ENCODE measurements around the gene RTP5.

The RTP5 gene

GRCh38 chr2:241857572-241858121, 11.9 kb upstream of the RTP5 start:
- no peak for DNase-seq (ENCODE audit: low read depth in 3 of 3)

DNA sequence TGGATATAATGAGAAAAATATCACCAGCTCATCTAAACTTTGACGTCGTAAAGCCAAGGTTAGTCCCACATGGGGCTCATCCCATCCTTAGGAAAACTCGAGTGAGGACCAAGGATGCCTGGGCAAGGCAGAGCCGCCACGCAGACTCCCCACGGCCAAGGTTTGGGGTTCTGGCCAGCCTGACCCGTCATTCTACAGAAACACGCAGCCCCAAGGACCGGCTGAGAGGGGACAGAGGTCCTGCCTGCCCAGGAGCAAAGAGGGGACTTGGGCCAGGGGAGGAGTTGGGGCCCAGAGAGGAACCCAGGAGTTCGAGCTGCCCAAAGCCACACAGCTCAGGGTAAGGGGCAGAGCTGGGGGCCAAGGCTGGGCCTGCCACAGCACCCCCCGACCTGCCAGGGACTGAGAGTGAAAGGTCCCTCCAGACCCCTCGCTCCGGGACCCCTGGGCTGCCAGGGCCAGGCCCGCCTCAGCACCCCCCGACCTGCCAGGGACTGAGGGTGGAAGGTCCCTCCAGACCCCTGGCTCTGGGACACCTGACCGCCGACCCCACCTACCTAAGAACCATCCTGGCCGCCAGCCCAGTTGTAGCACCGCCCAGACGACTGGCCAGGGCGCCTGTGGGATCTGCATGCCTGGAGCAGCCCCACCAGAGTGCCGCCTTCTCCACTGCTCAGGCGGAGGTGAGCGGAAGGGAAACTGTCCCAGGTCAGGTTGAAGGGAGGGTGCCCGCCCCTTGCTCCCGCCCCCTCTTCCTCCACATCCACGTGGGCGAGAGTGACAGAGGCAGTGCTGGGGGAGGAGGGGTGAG, 11.1 kb upstream of the RTP5 start, which contains the start of gene PDCD1:
Gene PDCD1, minus strand, starts transcription at position 689 of the 811 bp plus-strand sequence. Its CDS starts 56 bp downstream, at position 633.
- DNase-seq (ENCODE audit: low read depth in 3 of 3): peak; percentile 47 to 79 (median 59)

GRCh38 chr2:241859017-241859435, 10.5 kb upstream of the RTP5 start:
- DNase-seq (ENCODE audit: low read depth in 3 of 3): no peak

GRCh38 chr2:241859436-241860183, 9.9 kb upstream of the RTP5 start:
- DNase-seq (ENCODE audit: low read depth in 3 of 3): peak in 2 of 3 donors; percentile 52 to 69

DNA sequence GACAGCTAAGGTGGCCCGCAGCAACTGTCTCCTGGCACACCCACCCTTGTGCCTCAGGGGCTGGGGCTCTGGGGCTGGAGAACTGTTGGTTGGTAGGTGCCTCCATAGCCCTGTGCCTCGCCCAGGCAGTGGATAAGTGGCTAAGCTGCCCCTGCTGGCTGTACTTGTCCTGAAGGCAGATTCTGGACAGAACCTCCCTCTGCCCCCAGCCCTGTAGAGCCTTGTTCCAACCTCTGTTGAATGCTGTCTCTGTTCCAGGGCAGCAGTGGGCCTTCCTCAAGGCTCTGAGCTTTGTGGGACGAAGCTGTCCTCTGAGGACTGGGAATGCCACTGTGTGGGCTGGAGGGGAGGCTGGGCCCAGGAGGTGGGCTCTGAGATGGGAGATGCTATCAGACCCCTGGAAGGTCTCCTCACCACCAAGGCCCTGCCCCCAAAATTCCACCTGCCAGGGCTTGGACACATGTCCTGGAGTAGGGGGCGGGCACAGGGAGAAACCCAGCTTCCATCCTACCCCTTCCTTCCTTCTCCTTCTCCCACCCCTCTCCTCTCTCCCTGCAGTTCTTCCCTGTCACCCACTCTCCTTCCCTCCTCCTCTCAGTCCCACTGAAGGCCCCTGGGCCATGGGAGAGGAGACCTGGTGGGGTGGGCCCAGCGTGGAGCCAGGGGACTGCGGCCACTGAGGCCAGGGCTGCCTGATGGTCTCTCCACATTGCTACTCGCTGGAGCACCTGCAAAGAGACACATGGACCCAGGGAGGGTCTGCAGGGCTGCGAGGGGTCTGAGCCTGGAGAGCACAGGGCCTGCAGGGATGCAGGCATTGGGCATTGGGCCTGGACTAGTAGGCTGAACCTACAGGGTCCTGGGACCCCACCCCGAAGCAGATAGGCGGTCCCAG, 9.1 kb upstream of the RTP5 start:
- DNase-seq (ENCODE audit: low read depth in 3 of 3): no peak

DNA sequence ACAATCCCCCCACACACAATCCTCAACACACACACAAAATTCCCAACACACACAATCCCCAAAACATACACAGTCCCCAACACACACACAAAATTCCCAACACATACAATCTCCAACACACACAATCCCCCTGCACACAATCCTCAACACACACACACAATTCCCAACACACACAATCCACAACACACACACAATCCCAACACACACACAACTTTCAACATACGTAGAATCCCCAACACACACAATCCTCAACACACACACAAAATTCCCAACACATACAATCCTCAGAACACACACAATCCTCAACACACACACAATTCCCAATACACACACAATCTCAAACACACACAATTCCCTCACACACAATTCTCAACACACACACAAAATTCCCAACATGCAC, 8.3 kb upstream of the RTP5 start:
- no peak for DNase-seq (ENCODE audit: low read depth in 3 of 3)

DNA sequence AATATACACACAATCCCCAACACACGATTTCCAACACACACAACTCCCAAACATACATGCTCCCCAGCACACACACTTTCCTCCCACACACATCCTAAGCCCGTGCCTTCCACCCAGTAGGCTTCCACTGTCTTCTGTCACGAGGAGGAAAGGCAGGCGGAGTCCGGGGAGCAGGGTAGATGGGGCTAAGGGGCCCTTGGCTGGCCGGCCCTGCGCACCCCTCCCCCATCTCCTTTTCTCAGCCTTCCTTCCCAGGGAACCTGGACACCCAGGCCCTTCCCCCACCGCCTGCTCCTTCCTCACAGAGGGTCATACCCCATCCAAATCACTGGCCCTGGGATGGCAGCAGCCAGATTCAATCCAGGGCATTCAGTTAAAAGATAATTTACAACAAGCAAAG, 7.4 kb upstream of the RTP5 start:
- no peak for DNase-seq (ENCODE audit: low read depth in 3 of 3)

DNA sequence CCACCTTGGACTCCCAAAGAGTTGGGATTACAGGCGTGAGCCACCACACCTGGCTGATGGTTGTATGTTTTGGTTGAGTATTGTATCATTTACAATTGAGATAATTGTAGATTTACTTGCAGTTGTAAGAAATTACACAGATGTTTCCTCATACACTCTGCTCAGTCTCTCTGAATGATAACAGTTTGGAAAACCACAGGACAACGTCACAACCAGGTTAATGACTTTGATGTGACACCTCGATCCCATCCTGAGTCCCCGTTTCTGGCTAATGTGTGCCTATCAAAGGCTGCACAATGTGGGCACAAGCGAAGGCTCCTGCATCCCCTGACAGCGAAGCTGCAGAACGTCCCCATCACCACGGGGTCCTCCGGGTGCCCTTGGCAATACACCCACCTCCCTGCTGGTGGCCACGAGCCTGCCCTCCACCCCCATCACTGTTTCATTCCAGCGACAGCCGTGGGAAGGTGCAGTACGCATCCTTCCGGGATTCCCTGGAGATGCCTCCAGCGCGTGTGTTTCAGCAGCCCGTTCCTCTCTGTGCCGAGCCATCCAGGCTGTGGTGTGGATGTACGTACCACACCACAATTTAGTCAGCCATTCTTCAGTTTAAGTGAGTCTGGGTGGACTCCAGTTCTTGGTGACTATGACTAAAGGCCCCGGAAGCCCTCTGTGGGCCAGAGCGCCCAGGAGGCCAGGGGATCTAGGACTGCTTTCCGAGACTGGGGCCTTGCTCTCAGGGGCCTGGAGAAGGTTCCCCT, 6.6 kb upstream of the RTP5 start:
- no peak for DNase-seq (ENCODE audit: low read depth in 3 of 3)

DNA sequence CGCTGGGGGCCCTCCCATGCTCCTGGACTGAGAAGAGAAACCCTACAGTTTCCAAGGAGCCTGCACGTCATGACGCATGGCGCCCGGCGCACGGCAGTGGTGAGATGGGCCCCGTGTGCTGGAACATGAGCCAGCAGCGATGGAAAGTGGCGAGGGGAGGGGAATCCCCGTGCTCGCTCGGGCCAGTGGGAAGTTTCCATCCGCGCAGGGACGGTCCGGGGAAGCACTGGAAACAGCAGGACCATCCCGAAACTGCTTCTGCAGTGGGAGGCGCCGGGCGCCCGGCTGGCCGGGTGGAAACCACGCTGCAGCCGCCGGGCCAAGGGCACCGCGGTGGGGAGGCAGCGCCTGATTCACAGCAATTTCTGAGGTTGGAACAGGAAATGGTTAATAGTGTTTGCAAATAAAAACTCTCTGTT, 6.0 kb upstream of the RTP5 start:
- DNase-seq (ENCODE audit: low read depth in 3 of 3): peak in 2 of 3 donors; percentile 62 to 65

GRCh38 chr2:241864168-241864849, 5.2 kb upstream of the RTP5 start:
- DNase-seq (ENCODE audit: low read depth in 3 of 3): no peak

DNA sequence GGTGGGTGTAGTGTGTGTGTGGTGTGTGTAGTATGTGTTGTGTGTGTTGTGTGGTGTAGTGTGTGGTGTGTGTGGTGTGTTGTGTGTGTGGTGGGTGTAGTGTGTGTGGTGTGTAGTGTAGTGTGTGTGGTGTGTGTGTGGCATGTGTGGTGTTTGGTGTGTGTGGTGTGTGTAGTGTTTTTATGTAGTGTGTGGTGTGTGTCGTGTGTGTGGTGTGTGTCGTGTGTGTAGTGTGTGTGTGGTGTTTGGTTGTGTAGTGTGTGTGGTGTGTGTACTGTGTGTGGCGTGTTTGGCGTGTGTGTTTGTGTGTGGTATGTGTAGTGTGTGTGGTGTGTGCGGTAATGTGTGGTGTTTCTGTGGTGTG, 4.7 kb upstream of the RTP5 start:
- no peak for DNase-seq (ENCODE audit: low read depth in 3 of 3)

DNA sequence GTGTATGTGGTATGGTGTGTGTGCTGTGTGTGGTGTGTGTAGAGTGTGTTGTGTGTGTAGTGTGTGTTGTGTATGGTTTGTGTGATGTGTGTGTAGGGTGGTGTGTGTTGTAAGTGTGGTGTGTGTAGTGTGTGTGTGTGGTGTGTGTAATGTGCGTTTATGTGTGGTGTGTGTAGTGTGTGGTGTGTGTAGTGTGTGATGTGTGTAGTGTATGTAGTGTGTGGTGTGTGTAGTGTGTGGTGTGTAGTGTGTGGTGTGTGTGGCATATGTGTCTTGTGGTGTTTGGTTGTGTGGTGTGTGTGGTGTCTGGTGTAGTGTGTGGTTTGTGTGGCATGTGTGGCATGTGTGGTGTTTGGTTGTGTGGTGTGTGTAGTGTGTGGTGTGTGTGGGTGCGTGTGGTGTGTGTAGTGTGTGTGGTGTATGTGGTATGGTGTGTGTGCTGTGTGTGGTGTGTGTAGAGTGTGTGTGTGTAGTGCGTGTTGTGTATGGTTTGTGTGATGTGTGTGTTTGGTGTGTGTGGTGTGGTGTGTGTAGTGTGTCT, 4.0 kb upstream of the RTP5 start:
- DNase-seq (ENCODE audit: low read depth in 3 of 3): no peak

DNA sequence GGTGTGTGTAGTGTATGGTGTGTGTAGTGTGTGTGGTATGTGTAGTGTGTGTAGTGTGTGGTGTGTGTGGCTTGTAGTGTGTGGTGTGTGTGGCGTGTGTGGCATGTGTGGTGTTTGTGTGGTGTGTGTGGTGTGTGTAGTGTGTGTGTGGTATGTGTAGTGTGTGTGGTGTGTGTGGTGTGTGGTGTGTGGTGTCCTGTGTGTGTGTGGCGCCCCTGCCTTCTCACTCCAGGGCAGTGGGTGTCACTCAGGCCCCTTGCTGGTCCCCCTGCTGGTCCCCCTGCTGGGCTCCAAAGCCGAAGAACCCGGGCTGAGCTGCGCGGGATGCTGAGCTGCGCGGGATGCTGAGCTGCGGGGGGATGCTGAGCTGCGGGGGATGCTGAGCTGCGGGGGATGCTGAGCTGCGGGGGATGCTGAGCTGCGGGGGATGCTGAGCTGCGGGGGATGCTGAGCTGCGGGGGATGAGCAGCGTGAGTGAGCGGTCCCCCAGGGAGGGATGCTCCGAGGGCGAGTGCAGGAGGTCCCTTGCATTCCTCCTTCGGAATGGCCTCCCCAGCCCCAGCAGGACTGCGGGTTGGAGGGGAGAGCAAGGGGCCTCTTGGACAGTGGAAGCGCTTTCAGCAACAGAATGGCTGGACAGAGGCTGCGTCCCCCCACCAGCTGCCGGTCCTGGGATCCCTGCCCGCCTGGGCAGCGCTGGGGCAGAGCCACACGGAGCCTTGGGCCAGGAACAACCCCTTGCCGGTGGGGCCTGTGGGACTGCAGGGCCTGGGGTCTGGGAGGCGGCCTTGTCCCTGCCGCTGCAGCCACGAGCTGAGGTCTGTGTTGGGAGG, 3.4 kb upstream of the RTP5 start:
- no peak for DNase-seq (ENCODE audit: low read depth in 3 of 3)

DNA sequence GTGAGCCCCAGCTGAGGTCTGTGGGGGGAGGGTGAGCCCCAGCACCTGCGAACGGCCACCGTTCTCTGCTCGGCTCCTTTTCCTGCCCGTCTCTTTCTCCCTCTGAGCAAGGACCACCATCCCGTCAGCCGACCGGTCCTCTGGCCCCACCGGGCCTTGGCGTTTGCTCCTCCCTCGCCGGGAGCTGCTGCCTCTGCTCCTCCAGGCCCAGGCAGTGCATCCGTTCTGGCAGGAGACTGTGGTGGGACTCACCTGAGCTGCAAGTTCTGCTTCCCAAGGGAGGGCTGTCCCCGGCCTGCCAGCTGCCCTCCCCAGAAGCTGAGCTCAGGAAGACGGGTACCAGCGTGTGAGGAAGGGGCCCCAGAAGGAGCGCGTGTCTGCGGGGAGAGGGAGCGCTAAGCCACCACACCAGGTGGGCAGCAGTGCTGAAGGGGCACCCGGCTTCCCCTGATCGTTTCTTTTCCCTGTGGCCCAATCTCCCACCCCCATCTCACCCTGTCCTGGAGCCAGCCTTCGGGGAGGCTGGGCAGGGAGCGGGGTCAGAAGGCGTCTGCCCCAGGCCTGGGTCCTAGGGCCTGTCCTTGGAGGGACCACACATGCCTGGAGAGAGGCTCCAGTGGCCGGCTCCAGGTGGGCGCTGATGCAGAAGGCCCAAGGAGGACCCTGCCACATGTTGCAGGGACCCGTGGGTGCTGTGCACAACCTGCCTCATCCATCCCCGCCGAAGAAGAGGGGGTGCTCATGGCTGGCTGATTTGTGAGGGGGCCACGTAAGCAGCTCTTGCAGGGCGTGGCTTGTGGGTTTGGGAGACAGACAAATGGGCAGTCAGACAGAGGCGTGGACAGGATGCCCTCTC, 2.5 kb upstream of the RTP5 start:
- no peak for DNase-seq (ENCODE audit: low read depth in 3 of 3)

DNA sequence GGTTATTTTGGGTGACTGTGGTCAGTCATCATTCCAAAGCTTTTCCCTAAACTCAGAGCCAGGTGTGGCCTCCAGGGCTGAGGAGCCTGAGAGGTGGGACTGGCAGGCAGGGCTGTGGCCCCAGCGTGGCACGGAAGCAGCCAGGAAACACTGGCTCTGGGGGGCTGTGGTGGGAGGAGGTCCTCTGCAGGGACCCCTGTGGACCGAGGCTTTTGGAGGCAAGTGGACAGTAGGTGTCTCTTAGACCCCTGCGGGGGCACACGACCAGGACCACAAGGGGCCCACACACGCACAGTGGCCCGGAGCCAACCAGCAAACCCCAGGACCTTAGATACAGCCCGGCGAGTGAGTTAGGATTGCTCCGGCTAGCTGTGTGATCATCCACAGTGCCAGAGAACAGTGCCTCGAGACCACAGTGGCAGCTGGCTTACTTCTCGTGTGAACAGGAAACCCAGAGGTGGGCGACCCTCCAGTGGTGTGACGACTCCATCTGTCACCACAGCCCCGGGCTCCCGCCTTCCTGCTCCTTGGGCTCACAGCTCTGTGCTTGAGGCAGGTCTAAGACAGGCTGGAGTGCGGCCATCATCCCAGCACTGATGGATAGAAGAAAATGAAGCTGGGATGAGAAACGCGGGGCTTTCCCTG, 1.6 kb upstream of the RTP5 start:
- DNase-seq (ENCODE audit: low read depth in 3 of 3): peak in 1 of 3 donors; percentile 30

DNA sequence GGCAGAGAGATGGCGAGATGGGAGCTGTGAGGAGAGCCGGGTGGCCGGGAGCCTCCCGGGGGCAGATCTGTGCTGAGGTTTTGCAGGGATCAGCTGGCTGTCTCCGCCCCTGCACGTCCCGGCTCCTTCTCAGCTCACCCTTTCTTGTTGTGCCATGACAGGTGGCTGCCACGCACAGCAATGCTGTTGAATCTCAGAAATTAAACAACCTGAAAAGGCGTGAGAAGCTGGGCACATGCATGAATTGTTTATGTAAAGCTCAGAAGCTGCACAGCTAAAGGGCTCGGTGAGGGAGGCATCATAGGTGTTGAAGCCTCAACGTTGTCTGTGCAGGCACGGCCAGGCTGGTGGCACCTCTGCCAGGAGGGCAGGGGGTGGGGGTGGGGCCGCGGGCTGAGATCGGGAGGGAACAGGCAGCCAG, 858 bp upstream of the RTP5 start:
- no peak for DNase-seq (ENCODE audit: low read depth in 3 of 3)

- DNase-seq (ENCODE audit: low read depth in 3 of 3): no peak
These were observed 582 bp downstream of the RTP5 start for GRCh38 chr2:241870081-241870541.

Data from stimulated activated CD4-positive, alpha-beta T cell treated with anti-CD3 and anti-CD28 coated beads, TNF-alpha, amount 100 ng/mL, for 48 hours (primary cell).